Uterus (tissue), 2 donors: ENCODE results near the gene NCKAP5L.
"Not testable (repeated sequence)": the region's sequence is repeated elsewhere in the genome, so short reads cannot be mapped to it uniquely, and the experiment has no call there.

ENCODE experiments used
- POLR2A ChIP-seq, 2 donors: fragments of 450-650 bp; IDR thresholded peaks; one replicate each; pipeline ENCODE4 v1.6.1; 2016; ENCODE audit warnings: antibody characterized with exemption in 2 of 2, mild to moderate bottlenecking in 1 of 2, moderate library complexity in 1 of 2
- TF ChIP-seq, protein P1 (sequence below), 4 experiments: fragments of 200-600 bp in 2 of 4; fragments of 450-650 bp in 2 of 4; sonication (generic) in 2 of 4; IDR thresholded peaks; one replicate each; pipeline ENCODE4 v1.5.1; 2016 to 2019; ENCODE audit warnings: antibody characterized with exemption in 4 of 4, mild to moderate bottlenecking in 2 of 4, moderate library complexity in 1 of 4

DNA sequence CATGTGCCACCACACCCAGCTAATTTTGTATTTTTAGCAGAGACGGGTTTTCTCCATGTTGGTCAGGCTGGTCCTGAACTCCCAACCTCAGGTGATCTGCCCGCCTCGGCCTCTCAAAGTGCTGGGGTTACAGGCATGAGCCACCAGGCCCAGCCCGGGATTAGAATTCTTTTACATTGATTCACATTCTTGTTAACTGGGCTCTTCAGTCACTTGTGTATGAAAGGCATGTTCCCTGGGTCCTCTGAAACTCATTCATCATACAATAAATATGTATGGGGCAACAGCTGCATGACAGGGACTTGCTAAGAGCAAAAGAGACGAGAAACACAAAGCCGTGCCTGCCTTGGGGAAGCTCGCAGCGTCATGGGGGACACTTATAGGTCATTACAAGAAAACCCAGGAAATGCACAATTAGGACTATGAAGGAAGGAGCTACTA lies 43.6 kb upstream of the NCKAP5L start:
- TF ChIP-seq, protein P1, sequence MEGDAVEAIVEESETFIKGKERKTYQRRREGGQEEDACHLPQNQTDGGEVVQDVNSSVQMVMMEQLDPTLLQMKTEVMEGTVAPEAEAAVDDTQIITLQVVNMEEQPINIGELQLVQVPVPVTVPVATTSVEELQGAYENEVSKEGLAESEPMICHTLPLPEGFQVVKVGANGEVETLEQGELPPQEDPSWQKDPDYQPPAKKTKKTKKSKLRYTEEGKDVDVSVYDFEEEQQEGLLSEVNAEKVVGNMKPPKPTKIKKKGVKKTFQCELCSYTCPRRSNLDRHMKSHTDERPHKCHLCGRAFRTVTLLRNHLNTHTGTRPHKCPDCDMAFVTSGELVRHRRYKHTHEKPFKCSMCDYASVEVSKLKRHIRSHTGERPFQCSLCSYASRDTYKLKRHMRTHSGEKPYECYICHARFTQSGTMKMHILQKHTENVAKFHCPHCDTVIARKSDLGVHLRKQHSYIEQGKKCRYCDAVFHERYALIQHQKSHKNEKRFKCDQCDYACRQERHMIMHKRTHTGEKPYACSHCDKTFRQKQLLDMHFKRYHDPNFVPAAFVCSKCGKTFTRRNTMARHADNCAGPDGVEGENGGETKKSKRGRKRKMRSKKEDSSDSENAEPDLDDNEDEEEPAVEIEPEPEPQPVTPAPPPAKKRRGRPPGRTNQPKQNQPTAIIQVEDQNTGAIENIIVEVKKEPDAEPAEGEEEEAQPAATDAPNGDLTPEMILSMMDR (IDR thresholded peaks at IDR 0.05): not testable (repeated sequence)
- TF ChIP-seq POLR2A (IDR thresholded peaks at IDR 0.05): not testable (repeated sequence)
